ENCODE results near the gene SLC23A2.

SLC23A2 gene

GRCh38 chr20:4898282-4899244 is 102.7 kb downstream of the SLC23A2 start:
- no peak overlapping the region for H3K9ac ChIP-seq (ENCODE audit: low read length)
- no peaks in the 10 kb centered on the region for H3K27me3 ChIP-seq (ENCODE audit: control insufficient read depth, insufficient read depth, low read length)
- H3K36me3 ChIP-seq (ENCODE audit: control insufficient read depth, insufficient read depth, low read length) = peaks cover 4% of the 10 kb centered on the region
- H3K27ac ChIP-seq (ENCODE audit: low read depth, low read length) = no peak overlapping the region
- no peak overlapping the region for H3K4me3 ChIP-seq (ENCODE audit: low read length)
- H3K4me1 ChIP-seq (ENCODE audit: control insufficient read depth, insufficient read depth, low read length) = no peaks in the 10 kb centered on the region

- Histone ChIP-seq H3K9ac (ENCODE audit: low read length) (no peak overlapping the region), H3K4me1 (ENCODE audit: control insufficient read depth, insufficient read depth, low read length) (no peaks in the 10 kb centered on the region)
Observed at GRCh38 chr20:4897600-4897999, 103.7 kb downstream of the SLC23A2 start.

GRCh38 chr20:4896971-4897497 is 104.3 kb downstream of the SLC23A2 start:
- no peak overlapping the region for H3K27ac ChIP-seq (ENCODE audit: low read depth, low read length)
- peaks cover 4% of the 10 kb centered on the region for H3K36me3 ChIP-seq (ENCODE audit: control insufficient read depth, insufficient read depth, low read length)
- no peak overlapping the region for H3K9ac ChIP-seq (ENCODE audit: low read length)
- H3K27me3 ChIP-seq (ENCODE audit: control insufficient read depth, insufficient read depth, low read length) = no peaks in the 10 kb centered on the region
- no peaks in the 10 kb centered on the region for H3K4me1 ChIP-seq (ENCODE audit: control insufficient read depth, insufficient read depth, low read length)
- H3K4me3 ChIP-seq (ENCODE audit: low read length) = no peak overlapping the region

More at GRCh38 chr20:4897600-4897999, 103.7 kb downstream of the SLC23A2 start:
- Histone ChIP-seq H3K27me3 (ENCODE audit: control insufficient read depth, insufficient read depth, low read length) (no peaks in the 10 kb centered on the region), H3K36me3 (ENCODE audit: control insufficient read depth, insufficient read depth, low read length) (peaks cover 4% of the 10 kb centered on the region), H3K4me3 (ENCODE audit: low read length) (no peak overlapping the region), H3K27ac (ENCODE audit: low read depth, low read length) (no peak overlapping the region)

GRCh38 chr20:4896119-4896702 is 105.1 kb downstream of the SLC23A2 start:
- Histone ChIP-seq H3K9ac (ENCODE audit: low read length) (no peak overlapping the region), H3K27ac (ENCODE audit: low read depth, low read length) (no peak overlapping the region), H3K4me1 (ENCODE audit: control insufficient read depth, insufficient read depth, low read length) (no peaks in the 10 kb centered on the region), H3K36me3 (ENCODE audit: control insufficient read depth, insufficient read depth, low read length) (peaks cover 4% of the 10 kb centered on the region), H3K4me3 (ENCODE audit: low read length) (no peak overlapping the region), H3K27me3 (ENCODE audit: control insufficient read depth, insufficient read depth, low read length) (no peaks in the 10 kb centered on the region)

- H3K4me3 ChIP-seq (ENCODE audit: low read length) = no peak overlapping the region
- H3K4me1 ChIP-seq (ENCODE audit: control insufficient read depth, insufficient read depth, low read length) = no peaks in the 10 kb centered on the region
- no peak overlapping the region for H3K27ac ChIP-seq (ENCODE audit: low read depth, low read length)
- peaks cover 4% of the 10 kb centered on the region for H3K36me3 ChIP-seq (ENCODE audit: control insufficient read depth, insufficient read depth, low read length)
- H3K9ac ChIP-seq (ENCODE audit: low read length) = no peak overlapping the region
- no peaks in the 10 kb centered on the region for H3K27me3 ChIP-seq (ENCODE audit: control insufficient read depth, insufficient read depth, low read length)
Observed at GRCh38 chr20:4894981-4895381, 106.3 kb downstream of the SLC23A2 start.

GRCh38 chr20:4894409-4894808 is 106.9 kb downstream of the SLC23A2 start:
- no peak overlapping the region for H3K4me3 ChIP-seq (ENCODE audit: low read length)
- H3K36me3 ChIP-seq (ENCODE audit: control insufficient read depth, insufficient read depth, low read length) = peaks cover 4% of the 10 kb centered on the region
- no peaks in the 10 kb centered on the region for H3K4me1 ChIP-seq (ENCODE audit: control insufficient read depth, insufficient read depth, low read length)
- no peak overlapping the region for H3K9ac ChIP-seq (ENCODE audit: low read length)
- H3K27me3 ChIP-seq (ENCODE audit: control insufficient read depth, insufficient read depth, low read length) = no peaks in the 10 kb centered on the region
- H3K27ac ChIP-seq (ENCODE audit: low read depth, low read length) = no peak overlapping the region

- Histone ChIP-seq H3K4me1 (ENCODE audit: control insufficient read depth, insufficient read depth, low read length) (no peaks in the 10 kb centered on the region), H3K36me3 (ENCODE audit: control insufficient read depth, insufficient read depth, low read length) (peaks cover 2% of the 10 kb centered on the region), H3K4me3 (ENCODE audit: low read length) (no peak overlapping the region), H3K27ac (ENCODE audit: low read depth, low read length) (no peak overlapping the region), H3K9ac (ENCODE audit: low read length) (no peak overlapping the region), H3K27me3 (ENCODE audit: control insufficient read depth, insufficient read depth, low read length) (no peaks in the 10 kb centered on the region)
Observed at GRCh38 chr20:4893709-4894108, 107.6 kb downstream of the SLC23A2 start.

GRCh38 chr20:4891997-4892396 is 109.3 kb downstream of the SLC23A2 start:
- no peaks in the 10 kb centered on the region for H3K27me3 ChIP-seq (ENCODE audit: control insufficient read depth, insufficient read depth, low read length)
- H3K4me3 ChIP-seq (ENCODE audit: low read length) = no peak overlapping the region
- H3K36me3 ChIP-seq (ENCODE audit: control insufficient read depth, insufficient read depth, low read length) = no peaks in the 10 kb centered on the region
- no peak overlapping the region for H3K9ac ChIP-seq (ENCODE audit: low read length)
- H3K4me1 ChIP-seq (ENCODE audit: control insufficient read depth, insufficient read depth, low read length) = no peaks in the 10 kb centered on the region
- no peak overlapping the region for H3K27ac ChIP-seq (ENCODE audit: low read depth, low read length)

- no peaks in the 10 kb centered on the region for H3K36me3 ChIP-seq (ENCODE audit: control insufficient read depth, insufficient read depth, low read length)
- H3K4me3 ChIP-seq (ENCODE audit: low read length) = no peak overlapping the region
- no peak overlapping the region for H3K27ac ChIP-seq (ENCODE audit: low read depth, low read length)
- no peaks in the 10 kb centered on the region for H3K4me1 ChIP-seq (ENCODE audit: control insufficient read depth, insufficient read depth, low read length)
- H3K27me3 ChIP-seq (ENCODE audit: control insufficient read depth, insufficient read depth, low read length) = no peaks in the 10 kb centered on the region
- H3K9ac ChIP-seq (ENCODE audit: low read length) = no peak overlapping the region
Observed at GRCh38 chr20:4891190-4891763, 110.0 kb downstream of the SLC23A2 start.

- Histone ChIP-seq H3K9ac (ENCODE audit: low read length) (no peak overlapping the region), H3K27ac (ENCODE audit: low read depth, low read length) (no peak overlapping the region), H3K4me3 (ENCODE audit: low read length) (no peak overlapping the region), H3K36me3 (ENCODE audit: control insufficient read depth, insufficient read depth, low read length) (no peaks in the 10 kb centered on the region), H3K4me1 (ENCODE audit: control insufficient read depth, insufficient read depth, low read length) (no peaks in the 10 kb centered on the region), H3K27me3 (ENCODE audit: control insufficient read depth, insufficient read depth, low read length) (no peaks in the 10 kb centered on the region)
Observed at GRCh38 chr20:4889446-4889845, 111.9 kb downstream of the SLC23A2 start.

GRCh38 chr20:4887586-4887985 is 113.7 kb downstream of the SLC23A2 start:
- no peaks in the 10 kb centered on the region for H3K27me3 ChIP-seq (ENCODE audit: control insufficient read depth, insufficient read depth, low read length)
- H3K4me1 ChIP-seq (ENCODE audit: control insufficient read depth, insufficient read depth, low read length) = no peaks in the 10 kb centered on the region
- H3K27ac ChIP-seq (ENCODE audit: low read depth, low read length) = no peak overlapping the region
- H3K36me3 ChIP-seq (ENCODE audit: control insufficient read depth, insufficient read depth, low read length) = no peaks in the 10 kb centered on the region
- H3K9ac ChIP-seq (ENCODE audit: low read length) = no peak overlapping the region
- H3K4me3 ChIP-seq (ENCODE audit: low read length) = no peak overlapping the region

- Histone ChIP-seq H3K9ac (ENCODE audit: low read length) (no peak overlapping the region), H3K27ac (ENCODE audit: low read depth, low read length) (no peak overlapping the region), H3K27me3 (ENCODE audit: control insufficient read depth, insufficient read depth, low read length) (no peaks in the 10 kb centered on the region), H3K4me1 (ENCODE audit: control insufficient read depth, insufficient read depth, low read length) (no peaks in the 10 kb centered on the region), H3K36me3 (ENCODE audit: control insufficient read depth, insufficient read depth, low read length) (no peaks in the 10 kb centered on the region), H3K4me3 (ENCODE audit: low read length) (no peak overlapping the region)
Observed at GRCh38 chr20:4886771-4887527, 114.4 kb downstream of the SLC23A2 start.
